GM23248 (cell line): ENCODE measurements around the gene KDM2A. TPM values are rescaled to one million over a fixed set of nuclear protein-coding genes. Genes with fewer than 3 reads are reported as not detected.
"Not testable (repeated sequence)": the region's sequence is repeated elsewhere in the genome, so short reads cannot be mapped to it uniquely, and the experiment has no call there.

Experiments
- DNase-seq: peaks from one replicate; pipeline ENCODE4 v3.0.0-alpha.2; 2015
- H2AFZ ChIP-seq: fragments of 200-600 bp; sonication (generic); 2 replicates; pipeline ENCODE4 v1.6.1; 2016; ENCODE audit warnings: antibody characterized with exemption
- H3F3A ChIP-seq: fragments of 200-600 bp; sonication (generic); 2 replicates; pipeline ENCODE4 v1.6.1; 2016; ENCODE audit warnings: mild to moderate bottlenecking, antibody characterized with exemption, mixed run types; ENCODE audit not compliant: insufficient read depth
- H3K27ac ChIP-seq: fragments of 200-600 bp; sonication (generic); 2 replicates; pipeline ENCODE4 v1.5.1; 2016; ENCODE audit warnings: mild to moderate bottlenecking
- H3K27me3 ChIP-seq: fragments of 200-600 bp; sonication (generic); replicated peaks from 2 replicates; pipeline ENCODE4 v1.6.1; 2016; ENCODE audit warnings: mild to moderate bottlenecking; ENCODE audit not compliant: insufficient read depth
- H3K36me3 ChIP-seq: fragments of 200-600 bp; sonication (generic); 2 replicates; pipeline ENCODE4 v1.6.1; 2016; ENCODE audit warnings: low read depth, mild to moderate bottlenecking
- H3K4me1 ChIP-seq: fragments of 200-600 bp; sonication (generic); 2 replicates; pipeline ENCODE4 v1.6.1; 2016; ENCODE audit warnings: mild to moderate bottlenecking; ENCODE audit not compliant: insufficient read depth
- H3K4me2 ChIP-seq: fragments of 200-600 bp; sonication (generic); one replicate; pipeline ENCODE4 v1.6.1; 2016; ENCODE audit warnings: mild to moderate bottlenecking; ENCODE audit not compliant: unreplicated experiment
- H3K4me3 ChIP-seq: fragments of 200-600 bp; sonication (generic); 2 replicates; pipeline ENCODE4 v1.5.1; 2016; ENCODE audit warnings: mild to moderate bottlenecking
- H3K79me2 ChIP-seq: fragments of 200-600 bp; sonication (generic); 2 replicates; pipeline ENCODE4 v1.6.1; 2016; ENCODE audit warnings: mild to moderate bottlenecking; ENCODE audit not compliant: insufficient read depth
- H3K9ac ChIP-seq: fragments of 200-600 bp; sonication (generic); 2 replicates; pipeline ENCODE4 v1.6.1; 2016; ENCODE audit warnings: mild to moderate bottlenecking
- H3K9me2 ChIP-seq: fragments of 200-600 bp; sonication (generic); 2 replicates; pipeline ENCODE4 v1.6.1; 2016; ENCODE audit warnings: mixed run types, mild to moderate bottlenecking, moderate library complexity; ENCODE audit not compliant: insufficient read depth
- H3K9me3 ChIP-seq: fragments of 200-600 bp; sonication (generic); one replicate; pipeline ENCODE4 v1.6.1; 2017; ENCODE audit warnings: low read depth
- H4K20me1 ChIP-seq: fragments of 200-600 bp; sonication (generic); 2 replicates; pipeline ENCODE4 v1.6.0; 2016; ENCODE audit not compliant: insufficient read depth
- EZH2 ChIP-seq: fragments of 200-600 bp; sonication (generic); IDR thresholded peaks from 2 replicates; pipeline ENCODE4 v1.6.1; 2018; ENCODE audit warnings: antibody characterized with exemption, mild to moderate bottlenecking; ENCODE audit not compliant: insufficient read depth, poor library complexity, severe bottlenecking
- EZH2phosphoT487 ChIP-seq: fragments of 200-600 bp; sonication (generic); IDR thresholded peaks from 2 replicates; pipeline ENCODE4 v1.6.1; 2018; ENCODE audit warnings: antibody characterized with exemption, moderate library complexity, mild to moderate bottlenecking, low read depth; ENCODE audit not compliant: insufficient read depth
- WGBS, 2 experiments: methylation state at CpG; one replicate each; pipeline ENCODE4 v1.1.6; 2015 to 2017; ENCODE audit warnings: low lambda C conversion rate in 2 of 2, low coverage in 1 of 2; ENCODE audit errors: missing lambda C conversion rate in 2 of 2; 5-methylcytosine and 5-hydroxymethylcytosine counted together
- in situ Hi-C: fragments of 300-500 bp; cut with MboI; formaldehyde crosslinking; loops from 2 replicates; pipeline ENCODE4 v1.15.0; 2020
- polyA plus RNA-seq: library from polyadenylated mRNA; unstranded; fragments of >200 nt; fragmentation: Nextera tagmentation; extraction: Ambion mirVana; gene quantifications from 2 replicates; pipeline ENCODE4 v1.2.1, GENCODE V29; 2016
- total RNA-seq: library from RNA; depleted of rRNA; stranded (reverse); fragments of >200 nt; shearing (Covaris generic); gene quantifications from 2 replicates; pipeline ENCODE4 v1.2.3, GENCODE V29; 2014

The KDM2A gene
- total and polyA plus RNA-seq, 2 experiments from 2014 or later: 12.1 to 34.4 TPM

GRCh38 chr11:67233584-67234190, 114.6 kb downstream of the KDM2A start:
- 83 to 84% methylated on average over 7 of the region's 7 CpGs for WGBS, 2 experiments
- no peaks in the 10 kb centered on the region for H3K27me3 ChIP-seq
- DNase-seq: no peak
- no peak overlapping the region for H3K4me2 ChIP-seq
- no peak overlapping the region for H3K9ac ChIP-seq
- H3K79me2 ChIP-seq: peaks cover 78% of the 10 kb centered on the region
- peaks cover 4% of the 10 kb centered on the region for H3K4me1 ChIP-seq
- no peaks in the 10 kb centered on the region for H4K20me1 ChIP-seq
- H2AFZ ChIP-seq: no peak overlapping the region
- H3K4me3 ChIP-seq: no peak overlapping the region
- no peak for TF ChIP-seq EZH2phosphoT487
- TF ChIP-seq EZH2: no peak
- H3K36me3 ChIP-seq: peaks cover 44% of the 10 kb centered on the region; the same call in 1 of the 2 replicates
- no peaks in the 10 kb centered on the region for H3K9me3 ChIP-seq
- no peaks in the 10 kb centered on the region for H3K9me2 ChIP-seq
- H3K27ac ChIP-seq: no peak overlapping the region
- in situ Hi-C loops: no loop called here
- H3F3A ChIP-seq: peaks cover 28% of the 10 kb centered on the region; the same call in 1 of the 2 replicates

- WGBS, 2 experiments: 94 to 96% methylated on average over 8 of the region's 8 CpGs
- in situ Hi-C loops: not testable (repeated sequence)
These were observed 115.5 kb downstream of the KDM2A start for GRCh38 chr11:67234571-67234970.

GRCh38 chr11:67237574-67237973, 118.5 kb downstream of the KDM2A start:
- Histone ChIP-seq H3K4me1 (peaks cover 26% of the 10 kb centered on the region), H3F3A (peaks cover 52% of the 10 kb centered on the region), H3K36me3 (peaks cover 11% of the 10 kb centered on the region; the same call in 1 of the 2 replicates), H3K27ac (no peak overlapping the region), H3K79me2 (peaks cover 85% of the 10 kb centered on the region), H3K9ac (no peak overlapping the region), H3K9me2 (no peaks in the 10 kb centered on the region), H2AFZ (no peak overlapping the region), H3K4me2 (no peak overlapping the region), H3K27me3 (no peaks in the 10 kb centered on the region), H4K20me1 (0 out of 2 replicates have a peak, but pooled peaks cover 2% of the 10 kb centered on the region), H3K4me3 (no peak overlapping the region), H3K9me3 (no peaks in the 10 kb centered on the region)
- in situ Hi-C loops: no loop called here
- WGBS, 2 experiments: 97 to 100% methylated on average over 1 of the region's 1 CpG
- TF ChIP-seq EZH2: no peak
- no peak for TF ChIP-seq EZH2phosphoT487
- no peak for DNase-seq

More at GRCh38 chr11:67234571-67234970, 115.5 kb downstream of the KDM2A start:
- H3K27ac ChIP-seq, H3K9me3 ChIP-seq, DNase-seq, H3K9me2 ChIP-seq, H3K4me2 ChIP-seq, H3K9ac ChIP-seq, H3K4me3 ChIP-seq, H4K20me1 ChIP-seq, H3K27me3 ChIP-seq, H2AFZ ChIP-seq: not testable (repeated sequence)
- Histone ChIP-seq H3K4me1 (peaks cover 13% of the 10 kb centered on the region), H3K36me3 (peaks cover 35% of the 10 kb centered on the region; the same call in 1 of the 2 replicates), H3F3A (peaks cover 29% of the 10 kb centered on the region; the same call in 1 of the 2 replicates), H3K79me2 (peaks cover 78% of the 10 kb centered on the region)

GRCh38 chr11:67238894-67239782, 120.1 kb downstream of the KDM2A start:
- TF ChIP-seq EZH2phosphoT487 (no peak), EZH2 (no peak)
- Histone ChIP-seq H3K4me2 (peak overlapping the region; percentile 74), H3K27me3 (no peaks in the 10 kb centered on the region), H3F3A (peaks cover 52% of the 10 kb centered on the region), H3K4me1 (peaks cover 29% of the 10 kb centered on the region), H3K36me3 (peaks cover 11% of the 10 kb centered on the region; the same call in 1 of the 2 replicates), H4K20me1 (0 out of 2 replicates have a peak, but pooled peaks cover 5% of the 10 kb centered on the region), H3K9me2 (no peaks in the 10 kb centered on the region), H3K27ac (peak overlapping the region; percentile 78), H3K79me2 (peaks cover 87% of the 10 kb centered on the region), H3K4me3 (peak overlapping the region; percentile 57), H2AFZ (no peak overlapping the region), H3K9ac (peak overlapping the region; percentile 60), H3K9me3 (no peaks in the 10 kb centered on the region)
- 8 to 9% methylated on average over 10 of the region's 10 CpGs for WGBS, 2 experiments
- in situ Hi-C loops: no loop called here
- DNase-seq: peak; percentile 42
